Loucy (cell line): ENCODE measurements around the gene IRF2BP2.

Experiments
- H2AFZ ChIP-seq: fragments of 200-600 bp; sonication (generic); 2 replicates; pipeline ENCODE4 v1.6.0; 2016; ENCODE audit warnings: antibody characterized with exemption, mild to moderate bottlenecking, low read length, moderate library complexity
- H3F3A ChIP-seq: fragments of 200-600 bp; 2 replicates; pipeline ENCODE4 v1.6.0; 2016; ENCODE audit warnings: antibody characterized with exemption, low read depth, mild to moderate bottlenecking
- H3K27me3 ChIP-seq: fragments of 200-600 bp; sonication (generic); 2 replicates; pipeline ENCODE4 v1.6.1; 2014; ENCODE audit warnings: low read length, mild to moderate bottlenecking; ENCODE audit not compliant: insufficient read depth, poor library complexity, severe bottlenecking
- H3K36me3 ChIP-seq: fragments of 200-600 bp; sonication (generic); 2 replicates; pipeline ENCODE4 v1.6.1; 2016; ENCODE audit warnings: low read length; ENCODE audit not compliant: insufficient read depth
- H3K4me1 ChIP-seq: fragments of 200-600 bp; sonication (generic); 2 replicates; pipeline ENCODE4 v1.5.1; 2014; ENCODE audit warnings: low read length, mild to moderate bottlenecking; ENCODE audit not compliant: insufficient read depth, poor library complexity, severe bottlenecking
- H3K4me2 ChIP-seq: fragments of 200-600 bp; sonication (generic); 2 replicates; pipeline ENCODE4 v1.6.0; 2014; ENCODE audit warnings: antibody characterized with exemption, low read length, low read depth, mild to moderate bottlenecking; ENCODE audit not compliant: poor library complexity, severe bottlenecking
- H3K4me3 ChIP-seq: fragments of 200-600 bp; sonication (generic); 2 replicates; pipeline ENCODE4 v1.5.1; 2014; ENCODE audit warnings: low read length, mild to moderate bottlenecking, mixed read lengths; ENCODE audit not compliant: poor library complexity, severe bottlenecking
- H3K79me2 ChIP-seq: fragments of 200-600 bp; sonication (generic); 2 replicates; pipeline ENCODE4 v1.6.1; 2014; ENCODE audit warnings: low read length; ENCODE audit not compliant: insufficient read depth
- H3K9ac ChIP-seq: fragments of 200-600 bp; sonication (generic); 2 replicates; pipeline ENCODE4 v1.6.0; 2014; ENCODE audit warnings: mild to moderate bottlenecking, low read depth, low read length, moderate library complexity; ENCODE audit not compliant: poor library complexity, severe bottlenecking
- H3K9me2 ChIP-seq: fragments of 200-600 bp; sonication (generic); replicated peaks from 2 replicates; pipeline ENCODE4 v1.6.1; 2016; ENCODE audit warnings: low read depth, low read length, mixed read lengths
- H3K9me3 ChIP-seq: fragments of 200-600 bp; sonication (generic); 2 replicates; pipeline ENCODE4 v1.6.1; 2014; ENCODE audit warnings: mild to moderate bottlenecking, antibody characterized with exemption, low read length, low read depth; ENCODE audit not compliant: insufficient read depth
- H4K20me1 ChIP-seq: fragments of 200-600 bp; sonication (generic); 2 replicates; pipeline ENCODE4 v1.6.0; 2014; ENCODE audit warnings: antibody characterized with exemption, low read length, mild to moderate bottlenecking; ENCODE audit not compliant: insufficient read depth, poor library complexity, severe bottlenecking
- CTCF ChIP-seq: fragments of 200-600 bp; sonication (generic); conservative IDR thresholded peaks from 2 replicates; pipeline ENCODE4 v1.5.1; 2014; ENCODE audit warnings: mild to moderate bottlenecking, antibody characterized with exemption, low read length
- EZH2phosphoT487 ChIP-seq: fragments of 200-600 bp; IDR thresholded peaks from 2 replicates; pipeline ENCODE4 v1.6.1; 2018; ENCODE audit warnings: antibody characterized with exemption, mild to moderate bottlenecking, moderate library complexity, borderline replicate concordance

IRF2BP2 gene

GRCh38 chr1:234591131-234591530 lies 18.8 kb downstream of the IRF2BP2 start:
- Histone ChIP-seq H3K9ac (no peak overlapping the region), H4K20me1 (no peaks in the 10 kb centered on the region)

GRCh38 chr1:234589854-234590620 lies 19.9 kb downstream of the IRF2BP2 start:
- no peak overlapping the region for H3K4me3 ChIP-seq
- H3K9me3 ChIP-seq = no peaks in the 10 kb centered on the region
- H3K4me1 ChIP-seq = peaks cover 6% of the 10 kb centered on the region
- TF ChIP-seq CTCF = no peak
- TF ChIP-seq EZH2phosphoT487 = no peak
- no peaks in the 10 kb centered on the region for H3K27me3 ChIP-seq
- H3K4me2 ChIP-seq = no peak overlapping the region
- H3K79me2 ChIP-seq = no peaks in the 10 kb centered on the region
- H3F3A ChIP-seq = no peaks in the 10 kb centered on the region
- no peaks in the 10 kb centered on the region for H3K9me2 ChIP-seq
- no peaks in the 10 kb centered on the region for H4K20me1 ChIP-seq
- no peak overlapping the region for H2AFZ ChIP-seq
- no peak overlapping the region for H3K9ac ChIP-seq
- H3K36me3 ChIP-seq = no peaks in the 10 kb centered on the region

More at GRCh38 chr1:234591131-234591530, 18.8 kb downstream of the IRF2BP2 start:
- H3K4me2 ChIP-seq = no peak overlapping the region
- no peaks in the 10 kb centered on the region for H3F3A ChIP-seq
- H3K4me1 ChIP-seq = peaks cover 6% of the 10 kb centered on the region
- TF ChIP-seq CTCF (no peak), EZH2phosphoT487 (no peak)
- H2AFZ ChIP-seq = no peak overlapping the region
- H3K79me2 ChIP-seq = no peaks in the 10 kb centered on the region
- no peaks in the 10 kb centered on the region for H3K9me2 ChIP-seq
- no peaks in the 10 kb centered on the region for H3K9me3 ChIP-seq
- H3K27me3 ChIP-seq = no peaks in the 10 kb centered on the region
- no peak overlapping the region for H3K4me3 ChIP-seq
- H3K36me3 ChIP-seq = no peaks in the 10 kb centered on the region

GRCh38 chr1:234589064-234589800 lies 20.7 kb downstream of the IRF2BP2 start:
- H3K9me2 ChIP-seq = no peaks in the 10 kb centered on the region
- H3K9ac ChIP-seq = no peak overlapping the region
- peaks cover 4% of the 10 kb centered on the region for H3K4me1 ChIP-seq
- H3K4me3 ChIP-seq = no peak overlapping the region
- TF ChIP-seq CTCF (no peak), EZH2phosphoT487 (no peak)
- H3K27me3 ChIP-seq = no peaks in the 10 kb centered on the region
- H3F3A ChIP-seq = no peaks in the 10 kb centered on the region
- no peaks in the 10 kb centered on the region for H3K9me3 ChIP-seq
- H4K20me1 ChIP-seq = no peaks in the 10 kb centered on the region
- no peak overlapping the region; the same call in 1 of the 2 replicates for H2AFZ ChIP-seq
- no peaks in the 10 kb centered on the region for H3K79me2 ChIP-seq
- no peak overlapping the region for H3K4me2 ChIP-seq
- H3K36me3 ChIP-seq = no peaks in the 10 kb centered on the region
